NCI-H524 treated with DMSO at 0.1 percent for 48 hours (cell line): ENCODE data around the gene AFF3.
A peak's percentile ranks its signal among the peaks of the same experiment; 100 is the strongest.

ENCODE experiments used
- DNase-seq: peaks from one replicate; lab custom pipeline; 2025; lab: John Stamatoyannopoulos, UW

AFF3 gene

DNA sequence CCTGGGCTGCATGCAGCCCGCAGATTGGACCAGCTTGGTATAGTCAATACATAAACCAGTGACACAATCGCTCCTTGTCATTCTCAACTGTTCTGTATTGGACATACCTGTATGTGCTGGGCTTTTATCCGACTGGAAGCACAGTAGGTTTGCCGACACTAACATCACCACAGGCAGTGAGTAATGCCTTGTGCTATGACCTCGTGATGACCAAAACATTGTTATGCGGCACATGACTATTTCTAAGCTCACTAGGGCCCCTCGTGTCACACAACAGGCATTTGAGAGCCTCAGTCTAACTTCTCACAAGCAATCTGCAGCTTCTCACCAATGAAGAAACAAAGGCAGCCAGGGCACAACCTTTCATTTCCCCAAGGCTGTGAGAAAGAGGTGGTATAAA is 320.8 kb downstream of the AFF3 start:
- no peak for DNase-seq

DNA sequence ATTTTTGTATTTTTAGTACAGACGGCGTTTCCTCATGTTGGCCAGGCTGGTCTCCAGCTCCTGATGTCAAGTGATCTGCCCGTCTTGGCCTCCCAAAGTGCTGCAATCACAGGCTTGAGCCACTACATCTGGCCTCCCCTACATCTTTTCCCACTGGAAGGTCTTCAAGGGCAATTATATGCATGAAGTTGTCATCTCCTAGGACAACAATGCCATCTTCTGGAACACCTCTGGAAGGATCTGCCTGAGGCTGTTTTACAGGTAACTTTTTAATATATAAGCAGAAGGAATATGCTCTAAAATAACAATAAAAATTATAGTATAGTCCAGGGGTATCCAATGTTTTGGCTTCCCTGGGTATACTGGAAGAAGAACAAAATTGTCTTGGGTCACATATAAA is 321.4 kb downstream of the AFF3 start:
- DNase-seq: no peak

DNA sequence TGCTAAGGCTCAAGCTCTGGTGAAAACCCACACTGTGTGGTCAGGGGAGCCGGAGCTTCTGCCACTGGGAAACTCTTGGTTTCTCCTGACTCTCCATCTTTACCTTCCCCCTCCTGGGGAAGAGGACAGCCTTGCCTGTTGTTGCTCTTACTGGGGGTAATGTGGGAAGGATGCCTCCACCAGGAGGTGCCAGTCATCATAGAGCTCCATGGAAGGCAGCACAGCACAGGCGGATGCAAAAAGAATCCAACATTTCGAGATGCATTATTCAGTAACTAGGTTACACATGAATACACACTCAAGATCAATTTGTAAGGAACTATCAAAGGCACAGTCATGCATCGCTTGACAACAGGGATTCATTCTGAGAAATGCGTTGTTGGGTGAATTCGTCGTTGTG is 322.6 kb downstream of the AFF3 start:
- no peak for DNase-seq

DNA sequence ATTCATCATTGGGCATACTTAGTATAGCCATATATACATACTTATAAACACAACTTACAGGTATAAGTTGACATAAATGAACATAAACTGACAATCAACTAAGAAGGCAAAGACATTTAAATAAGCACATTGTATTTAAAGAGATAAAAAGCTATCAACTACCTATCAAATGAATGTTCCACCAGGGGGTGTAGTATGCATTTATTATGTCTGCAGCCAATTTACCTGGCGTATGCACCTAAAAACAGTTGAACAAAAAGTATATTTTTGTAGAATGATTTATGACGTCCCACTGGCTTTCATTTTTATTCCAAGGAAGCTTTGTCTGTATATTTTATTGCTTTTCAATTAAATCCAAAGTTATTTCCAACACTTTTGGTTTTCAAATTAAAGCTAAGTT is 323.5 kb downstream of the AFF3 start:
- no peak for DNase-seq

DNA sequence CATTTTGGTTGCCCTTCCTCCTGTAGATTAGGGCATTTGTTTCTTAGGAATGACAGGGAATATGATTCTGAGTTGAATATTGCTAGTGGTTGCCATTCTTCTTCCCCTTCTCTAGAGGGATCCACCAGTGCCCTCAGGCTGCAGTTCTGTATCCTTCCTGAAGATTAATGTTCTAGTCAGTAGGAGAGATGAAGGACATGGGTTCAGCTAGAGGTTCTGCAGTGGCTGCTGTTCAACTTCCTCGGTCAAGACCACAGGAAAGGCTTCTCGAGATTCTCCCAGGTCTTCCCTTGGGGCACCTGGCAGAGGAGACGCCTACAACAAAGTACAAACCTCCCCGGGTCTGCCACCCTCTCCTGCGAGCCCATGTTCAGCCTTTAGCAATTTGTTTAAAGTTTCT is 325.5 kb downstream of the AFF3 start:
- DNase-seq: no peak

DNA sequence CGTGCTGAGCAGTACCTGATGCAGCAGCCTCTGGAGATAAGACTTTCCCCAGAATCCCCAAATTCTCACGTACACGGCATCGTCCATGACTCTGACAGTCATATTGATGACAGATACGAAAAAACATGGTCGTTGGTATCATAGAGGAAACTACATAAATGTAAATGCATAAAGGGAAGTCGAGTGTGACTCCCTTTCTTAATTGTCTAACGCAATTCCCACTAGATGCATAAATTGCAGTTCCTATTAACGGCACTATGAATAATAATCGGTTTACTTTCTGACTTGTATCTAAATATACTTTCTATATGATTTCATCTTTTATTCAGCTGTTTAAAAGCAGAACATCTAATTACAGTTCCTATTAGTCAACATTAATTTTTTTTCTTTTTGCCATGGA is 330.0 kb downstream of the AFF3 start:
- no peak for DNase-seq

DNA sequence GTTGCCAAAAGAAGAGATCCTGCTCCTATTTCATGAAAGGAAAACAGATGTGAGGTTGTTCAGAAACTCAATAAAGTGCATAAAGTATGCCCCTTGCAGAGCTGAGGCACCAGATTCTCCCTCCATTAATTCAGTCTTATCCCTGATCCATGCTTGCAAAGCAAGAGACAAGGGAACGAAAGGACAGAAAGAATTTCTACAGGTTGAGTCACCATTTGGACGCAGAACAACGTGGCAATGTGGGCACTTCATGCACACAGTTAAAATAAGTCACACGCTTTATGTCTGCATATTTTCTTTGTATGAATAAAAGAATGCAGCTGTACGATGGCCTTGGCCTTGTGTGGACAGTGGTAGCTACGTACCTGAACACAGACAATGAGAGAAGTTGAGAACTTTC is 330.8 kb downstream of the AFF3 start:
- no peak for DNase-seq

DNA sequence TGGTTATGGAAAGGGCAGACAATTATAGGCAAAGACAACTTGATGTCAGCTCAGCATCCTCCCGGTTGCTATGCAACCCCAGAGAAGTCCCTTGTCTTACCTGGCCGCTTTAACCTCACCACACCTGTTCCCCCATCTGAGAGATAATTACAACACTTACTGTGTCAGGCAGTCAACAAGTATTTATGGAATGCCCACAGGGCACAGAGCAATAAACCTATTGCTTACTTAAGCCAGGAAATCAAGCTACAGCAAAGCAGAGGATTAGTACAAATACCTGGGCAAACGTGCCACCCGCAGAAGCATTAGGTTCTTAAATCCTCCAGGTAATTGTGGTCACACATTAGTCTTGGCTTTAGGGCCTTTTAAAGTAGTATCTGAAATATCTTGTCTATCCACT is 332.2 kb downstream of the AFF3 start:
- DNase-seq: no peak

DNA sequence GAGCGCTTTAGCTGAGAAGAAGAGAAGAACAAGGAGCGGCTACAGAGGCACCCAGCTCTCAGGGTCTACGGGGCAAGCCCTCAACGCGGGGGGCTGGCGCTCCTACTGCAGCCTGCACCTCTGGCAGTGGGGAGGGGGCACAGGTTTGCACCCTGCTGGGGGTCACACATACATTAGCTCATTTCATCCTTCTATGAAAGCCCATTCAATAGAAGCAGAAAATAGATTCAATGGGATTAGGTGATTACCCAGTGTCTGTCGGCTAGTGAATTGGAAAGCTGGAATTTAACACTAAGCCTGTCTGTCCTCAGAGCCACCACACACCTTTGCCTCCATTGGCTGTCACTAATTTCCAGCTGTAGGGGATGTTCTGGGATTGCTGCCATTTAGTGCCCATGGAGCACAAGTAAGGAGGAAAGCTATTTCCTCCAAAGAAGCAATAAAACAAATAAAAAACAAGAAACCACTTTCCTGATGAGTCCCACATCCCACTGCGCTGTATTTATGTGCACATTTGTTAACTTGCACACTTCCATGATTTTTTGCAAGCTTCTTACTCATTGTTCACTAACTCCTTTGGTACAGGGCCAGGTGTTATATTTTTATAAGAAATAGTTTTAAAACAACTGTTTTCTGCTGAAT is 333.0 kb downstream of the AFF3 start:
- DNase-seq: no peak

DNA sequence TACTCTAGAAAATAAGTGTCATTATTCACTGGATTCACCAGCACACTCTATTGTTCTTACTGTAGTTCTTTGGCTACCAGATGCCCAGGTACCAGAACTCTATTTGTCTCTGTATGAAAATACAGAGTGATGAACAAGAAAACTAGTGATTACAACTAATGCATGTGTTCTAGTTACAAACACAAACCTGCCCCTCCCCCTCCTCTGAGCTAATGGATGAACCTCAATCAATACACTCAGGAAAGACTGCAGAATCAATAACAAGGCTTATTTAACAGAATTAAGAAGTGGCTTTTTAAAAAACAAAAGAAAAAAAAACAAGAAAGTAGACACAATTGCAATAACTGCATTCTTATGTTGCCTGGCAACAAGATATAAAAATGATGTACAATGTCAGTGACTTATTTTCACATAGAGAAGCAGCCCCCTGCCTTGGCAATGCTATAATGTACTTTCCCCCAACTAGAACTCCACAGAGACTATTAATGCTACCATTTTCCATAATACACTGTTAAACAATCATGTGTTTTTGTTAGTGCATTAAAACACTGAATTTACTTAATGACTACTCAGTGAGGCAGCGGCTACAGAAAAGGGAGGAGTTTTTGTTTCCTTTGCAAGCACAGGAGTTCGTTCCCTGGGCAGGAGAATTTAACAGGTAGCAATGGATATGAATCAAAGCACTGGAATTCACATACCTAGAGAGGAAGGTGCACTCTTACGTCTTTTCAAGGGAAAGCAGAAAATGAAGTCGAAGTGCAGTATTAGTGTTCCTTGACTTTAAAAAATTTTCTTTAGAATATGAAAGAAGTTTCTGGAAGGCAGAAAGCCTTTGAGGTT is 333.8 kb downstream of the AFF3 start:
- no peak for DNase-seq

DNA sequence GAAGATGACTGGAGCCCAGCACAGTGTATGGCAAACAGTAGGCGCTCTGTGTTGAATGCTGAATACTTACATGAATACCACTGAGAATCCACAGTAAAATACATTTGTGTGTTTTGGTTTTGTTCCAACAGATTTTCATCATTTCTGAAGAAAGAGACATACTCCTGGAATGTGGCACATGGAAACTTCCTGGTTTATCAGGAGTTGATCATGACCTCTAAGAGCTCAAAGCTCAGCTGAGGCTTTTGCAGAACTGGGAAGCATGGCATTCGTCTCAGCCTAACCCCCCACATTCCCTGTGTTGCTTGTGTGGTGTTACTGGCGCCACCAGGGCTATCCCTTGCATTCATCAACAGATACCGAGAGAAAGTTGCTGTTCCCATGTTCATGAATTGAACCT is 335.6 kb downstream of the AFF3 start:
- no peak for DNase-seq

DNA sequence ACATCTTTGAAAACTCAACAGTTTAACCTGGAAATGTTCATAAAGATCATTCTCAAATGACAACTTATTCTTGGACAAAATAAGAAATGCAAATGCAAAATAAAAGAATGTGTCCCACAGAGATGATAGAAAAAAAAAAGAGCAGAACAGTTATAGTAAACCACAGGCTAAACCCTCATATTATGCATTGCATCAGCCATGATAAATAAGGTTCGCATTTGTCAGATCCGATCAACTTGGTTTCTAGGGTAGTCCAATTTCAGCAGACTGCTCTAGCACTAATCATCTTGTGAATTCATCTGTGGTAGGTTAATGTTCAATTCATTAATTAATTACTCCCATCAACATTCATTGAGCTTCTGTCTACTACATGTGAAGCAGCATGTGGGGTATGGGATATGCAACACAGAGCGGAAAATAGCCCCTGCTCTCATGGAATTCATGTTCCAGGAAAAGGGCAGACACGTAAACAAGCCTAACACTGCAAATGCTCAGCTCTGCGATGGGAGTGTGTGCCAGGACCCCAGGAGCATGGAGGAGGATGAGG is 336.4 kb downstream of the AFF3 start:
- DNase-seq: no peak

DNA sequence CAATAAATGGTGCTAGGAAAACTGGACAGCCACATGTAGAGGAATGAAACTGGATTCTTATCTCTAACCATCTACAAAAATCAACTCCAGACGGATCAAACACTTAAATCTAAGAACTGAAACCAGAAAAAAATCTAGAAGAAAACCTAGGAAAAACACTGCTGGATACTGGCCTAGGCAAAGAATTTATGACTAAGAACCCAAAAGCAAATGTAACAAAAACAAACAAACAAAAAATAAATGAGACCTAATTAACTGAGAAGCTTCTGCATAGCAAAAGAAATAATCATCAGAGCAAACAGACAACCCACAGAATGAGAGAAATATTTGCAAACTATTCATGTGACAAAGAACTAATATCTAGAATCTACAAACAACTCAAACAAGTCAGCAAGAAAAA is 338.5 kb downstream of the AFF3 start:
- no peak for DNase-seq

DNA sequence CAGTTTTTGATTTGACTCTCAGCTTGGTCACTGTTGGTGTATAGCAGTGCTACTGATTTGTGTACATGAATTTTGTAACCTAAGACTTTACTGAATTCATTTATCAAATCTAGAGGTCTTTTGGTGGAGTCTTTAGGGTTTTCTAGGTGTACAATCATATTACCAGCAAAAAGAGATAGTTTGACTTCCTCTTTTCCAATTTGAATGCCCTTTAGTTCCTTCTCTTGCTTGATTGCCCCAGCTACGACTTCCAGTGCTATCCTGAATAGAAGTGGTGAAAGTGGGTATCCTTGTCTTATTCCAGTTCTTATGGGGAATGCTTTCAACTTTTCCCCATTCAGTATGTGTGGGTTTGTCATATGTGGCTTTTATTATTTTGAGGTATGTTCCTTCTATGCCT is 339.7 kb downstream of the AFF3 start:
- no peak for DNase-seq

DNA sequence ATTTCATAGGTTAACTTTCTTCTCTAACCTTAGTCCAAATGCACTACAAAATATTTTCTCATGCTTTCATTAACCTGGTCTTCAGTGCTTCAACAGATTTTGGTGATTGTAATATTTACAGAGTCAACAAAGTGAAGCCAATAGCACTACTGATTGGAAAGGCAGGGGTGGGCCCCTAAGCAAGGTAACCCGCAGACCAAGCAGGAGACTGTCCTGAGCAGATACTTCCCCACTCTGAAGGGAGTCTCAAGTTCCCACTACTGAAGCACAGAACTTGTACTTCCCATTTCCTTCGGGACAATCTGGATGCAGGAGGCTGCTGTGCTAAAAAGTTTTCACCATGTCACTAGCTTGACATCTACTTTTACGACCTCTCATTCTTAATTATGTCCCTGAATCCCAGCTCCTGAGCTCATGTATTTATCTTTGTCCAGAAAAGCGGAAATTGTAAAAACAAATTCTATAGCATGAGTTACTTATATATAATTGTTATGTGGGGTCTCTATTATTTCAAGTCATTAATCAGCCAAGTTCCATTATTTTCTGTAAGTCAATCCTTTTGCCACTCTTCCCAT is 341.0 kb downstream of the AFF3 start:
- no peak for DNase-seq

DNA sequence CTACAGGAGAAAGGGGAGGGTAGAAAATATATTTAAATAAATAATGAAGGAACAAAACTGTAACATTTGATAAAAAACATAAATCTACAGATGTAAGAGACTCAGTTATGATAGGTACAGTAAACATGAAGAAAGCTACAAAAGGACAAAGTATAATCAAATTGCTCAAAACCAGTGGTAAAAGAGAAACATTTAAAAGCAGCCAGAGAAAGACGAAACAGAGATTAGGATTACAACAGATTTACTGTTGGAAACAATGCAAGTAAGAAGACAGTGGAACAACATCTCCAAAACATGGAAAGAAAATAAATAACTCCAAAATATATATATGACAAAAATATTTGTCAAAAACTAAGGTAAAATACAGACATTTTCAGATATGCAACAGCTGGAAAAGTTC is 344.9 kb downstream of the AFF3 start:
- no peak for DNase-seq

DNA sequence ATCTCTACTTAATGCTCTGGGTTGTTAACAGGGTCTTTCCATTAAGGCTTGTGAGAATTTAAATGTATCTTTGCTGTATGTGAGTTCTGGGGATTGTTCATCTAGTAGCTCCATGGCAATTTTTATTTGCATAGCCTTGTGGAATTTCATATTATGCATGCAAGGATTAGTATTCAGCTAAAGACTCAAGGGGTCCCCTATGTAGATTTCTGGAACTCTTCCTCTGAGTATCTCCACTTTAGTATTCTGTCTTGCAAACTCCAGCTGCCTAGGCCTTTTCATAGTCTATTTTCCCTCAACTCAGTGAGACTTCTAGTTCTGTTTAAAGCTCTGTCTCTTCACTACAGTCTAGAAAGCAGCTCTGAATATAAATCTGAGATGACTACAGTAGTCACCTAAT is 348.0 kb downstream of the AFF3 start:
- no peak for DNase-seq

DNA sequence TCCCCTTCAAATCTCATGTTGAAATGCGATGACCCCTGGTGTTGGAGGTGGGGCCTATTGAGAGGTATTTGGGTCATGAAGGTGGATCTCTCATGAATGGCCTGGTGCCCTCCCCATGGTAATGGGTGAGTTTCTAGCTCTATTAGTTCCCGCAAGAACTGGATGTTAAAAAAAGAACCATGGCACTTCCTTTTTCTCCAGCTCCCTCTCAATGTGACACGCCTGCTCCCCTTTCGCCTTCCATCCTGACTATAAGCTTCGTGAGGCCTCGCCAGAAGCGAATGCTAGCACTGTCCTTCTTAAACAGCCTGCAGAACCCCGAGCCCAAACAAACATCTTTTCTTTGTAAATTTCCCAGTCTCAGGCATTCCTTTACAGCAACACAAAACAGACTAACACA is 349.4 kb downstream of the AFF3 start:
- DNase-seq: no peak

DNA sequence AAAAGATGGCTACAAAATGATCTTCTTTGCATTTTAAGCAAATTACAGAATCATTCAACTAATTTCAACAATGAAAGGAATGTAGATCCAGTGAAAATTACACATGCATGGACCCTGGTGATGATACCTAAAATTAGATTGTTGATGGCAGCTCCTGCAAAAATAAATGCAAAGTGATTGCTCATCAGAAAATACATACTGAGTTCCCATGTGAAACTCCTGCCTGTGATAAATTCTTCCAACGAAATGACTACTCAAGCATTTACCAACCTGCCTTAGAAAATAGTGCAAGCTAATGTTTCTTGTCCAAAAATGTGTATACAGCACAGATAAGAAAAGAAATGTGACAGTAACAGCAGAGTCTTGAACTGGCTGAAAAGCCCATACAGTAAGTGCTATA is 352.5 kb downstream of the AFF3 start:
- DNase-seq: no peak

DNA sequence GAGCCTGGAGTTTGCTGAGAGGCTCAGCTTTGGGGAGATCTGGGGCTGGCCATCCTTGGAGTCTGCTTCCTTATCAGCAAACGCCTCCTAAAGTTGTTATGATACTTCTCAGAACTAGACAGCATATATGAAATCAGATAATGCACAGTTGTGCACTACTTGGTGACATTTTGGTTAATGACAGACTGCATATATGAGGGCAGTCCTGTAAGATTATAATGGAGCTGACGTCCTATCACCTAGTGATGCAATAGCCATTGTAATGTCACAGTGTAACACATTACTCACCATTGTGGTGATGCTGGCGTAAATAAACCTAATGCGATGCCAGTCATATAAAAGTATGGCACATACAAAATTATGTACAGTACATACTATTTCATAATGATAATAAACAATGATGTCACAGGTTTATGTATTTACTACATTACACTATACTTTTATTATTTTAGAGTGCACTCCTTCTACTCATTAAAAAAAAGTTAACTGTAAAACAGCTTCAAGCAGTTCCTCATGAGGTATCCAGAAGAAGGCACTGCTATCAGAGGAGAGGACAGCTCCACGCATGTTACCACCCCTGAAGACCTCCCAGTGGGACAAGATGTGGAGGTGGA is 354.5 kb downstream of the AFF3 start:
- no peak for DNase-seq

DNA sequence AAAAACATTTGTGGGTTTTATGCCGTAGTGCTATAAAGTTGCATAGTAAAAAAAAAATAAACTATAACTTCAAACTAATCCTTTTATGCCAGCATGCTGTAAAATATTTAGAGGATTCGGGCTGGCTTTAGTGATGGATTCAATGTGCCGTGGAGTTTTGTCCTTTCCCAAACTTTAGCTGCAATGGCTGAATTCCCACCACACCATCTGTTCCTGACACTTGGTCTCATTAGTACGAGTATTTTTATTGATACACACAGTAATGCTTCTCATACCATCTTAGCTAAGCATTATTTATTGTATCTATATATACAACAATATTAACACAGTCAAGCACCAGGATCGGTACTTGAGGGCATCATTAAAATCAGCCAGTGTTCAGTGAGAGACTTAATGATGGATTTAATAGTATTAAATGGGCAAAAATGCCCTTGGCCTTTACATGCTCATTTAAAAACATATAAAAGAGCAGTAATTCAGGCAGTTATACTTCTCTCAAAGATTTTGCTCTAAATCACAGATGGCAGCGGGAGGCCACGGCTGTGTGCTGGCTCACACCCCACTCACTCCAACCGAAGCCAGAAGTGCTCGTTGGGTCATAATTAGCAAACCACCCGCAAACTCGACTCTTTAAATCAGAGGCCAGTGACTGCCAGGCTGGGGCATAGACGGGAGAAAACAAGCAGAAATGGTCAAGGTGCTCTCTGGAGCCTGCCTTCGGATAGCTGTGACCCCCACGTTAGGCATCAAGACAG is 355.6 kb downstream of the AFF3 start:
- peak; percentile 46 for DNase-seq

DNA sequence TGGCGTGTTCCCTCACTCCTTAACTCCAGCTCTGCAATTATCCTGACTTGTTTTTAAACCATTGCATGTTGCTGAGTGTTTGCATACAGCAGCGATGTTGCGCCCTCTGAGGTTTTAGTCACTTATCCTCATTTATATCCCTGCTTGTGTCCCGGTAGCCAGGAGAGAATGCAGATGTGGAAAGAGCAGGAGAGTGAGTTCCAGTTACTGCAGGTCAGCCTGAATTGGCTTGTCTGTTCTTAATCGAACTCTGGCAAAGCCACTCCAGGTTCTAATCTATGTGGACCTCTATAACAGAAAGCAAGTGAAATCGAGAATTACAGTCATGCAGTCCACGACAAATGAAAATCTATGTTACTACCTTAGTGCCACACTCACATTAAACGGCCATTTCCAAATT is 357.4 kb downstream of the AFF3 start:
- DNase-seq: no peak
